Naive B cell (primary cell): Measurements from ENCODE around the gene ABCC2. TPM values are rescaled to one million over a fixed set of nuclear protein-coding genes. Genes with fewer than 3 reads are reported as not detected.

Source experiments
- ATAC-seq, 2 donors: fragments of 150-1000 bp; cut with Tn5 transposase; 2 replicates each; pipeline ENCODE4 v1.10.0; 2021; ENCODE audit warnings: low read depth in 2 of 2, mild to moderate bottlenecking in 2 of 2, moderate library complexity in 2 of 2
- DNase-seq: peaks from one replicate; pipeline ENCODE4 v3.0.0; 2022
- H3K27ac Mint-ChIP-seq, 6 donors: one replicate each; pipeline ENCODE4 v1.8.0; 2020 to 2022; ENCODE audit warnings: mild to moderate bottlenecking in 6 of 6, mixed read lengths in 6 of 6, moderate library complexity in 5 of 6, inconsistent platforms in 2 of 6
- H3K27me3 Mint-ChIP-seq, 3 donors: one replicate each; pipeline ENCODE4 v1.8.0; 2021 to 2022; ENCODE audit warnings: mixed read lengths in 3 of 3, mild to moderate bottlenecking in 1 of 3
- H3K36me3 Mint-ChIP-seq, 2 donors: one replicate each; pipeline ENCODE4 v1.8.0; 2020 to 2022; ENCODE audit warnings: mixed read lengths in 2 of 2, inconsistent platforms in 1 of 2, mild to moderate bottlenecking in 1 of 2
- H3K4me1 Mint-ChIP-seq, 3 donors: one replicate each; pipeline ENCODE4 v1.8.0; 2020 to 2022; ENCODE audit warnings: mixed read lengths in 3 of 3, inconsistent platforms in 1 of 3, mild to moderate bottlenecking in 1 of 3, moderate library complexity in 1 of 3
- H3K4me3 Mint-ChIP-seq, 8 donors: one replicate each; pipeline ENCODE4 v1.8.0; 2020 to 2022; ENCODE audit warnings: mild to moderate bottlenecking in 8 of 8, mixed read lengths in 8 of 8, moderate library complexity in 8 of 8, inconsistent platforms in 2 of 8
- H3K9me3 Mint-ChIP-seq, 7 donors: one replicate each; pipeline ENCODE4 v1.8.0; 2020 to 2022; ENCODE audit warnings: mixed read lengths in 7 of 7, mild to moderate bottlenecking in 5 of 7, inconsistent platforms in 2 of 7, moderate library complexity in 1 of 7
- polyA plus RNA-seq, 6 donors: library from polyadenylated mRNA; unstranded; fragments of 300-500 nt; fragmentation: Illumina TruSeq; gene quantifications; one replicate each; pipeline ENCODE4 v1.2.3, GENCODE V29; 2021; ENCODE audit warnings: low read depth in 6 of 6

Gene ABCC2
- polyA plus RNA-seq, 6 donors from 2014 or later, result 0.44 to 1.5 (median 0.63) TPM; not detected in 1

DNA sequence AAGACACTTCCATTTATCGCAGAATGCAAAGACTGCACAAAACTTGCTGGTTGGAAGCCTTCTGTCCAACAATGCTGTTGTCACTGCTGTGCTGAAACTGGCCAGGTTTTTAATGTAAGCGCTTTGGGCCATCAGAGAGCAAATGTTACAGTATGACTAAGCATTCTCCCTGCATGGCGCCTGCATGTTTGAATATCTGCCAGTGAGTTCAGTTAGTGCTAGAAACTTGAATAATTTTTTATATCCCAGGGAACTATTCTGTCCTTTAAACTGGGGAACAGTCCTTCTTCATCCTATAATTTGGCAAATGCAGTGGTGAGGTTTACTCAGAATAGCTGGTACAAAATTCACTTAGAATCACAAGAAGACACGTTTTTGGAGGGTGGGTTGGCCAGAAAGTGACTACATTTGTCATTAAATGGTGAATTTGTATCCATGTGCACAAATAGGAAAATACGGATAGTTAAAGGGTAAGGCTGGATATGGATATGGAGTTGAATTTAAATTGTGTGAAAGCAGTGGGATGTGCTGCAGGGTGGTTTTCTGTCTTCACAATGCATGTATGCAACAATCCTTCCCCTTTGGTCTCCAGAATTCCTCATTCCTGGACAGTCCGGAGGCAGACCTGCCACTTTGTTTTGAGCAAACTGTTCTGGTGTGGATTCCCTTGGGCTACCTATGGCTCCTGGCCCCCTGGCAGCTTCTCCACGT is 1.7 kb downstream of the ABCC2 start:
- H3K4me1 Mint-ChIP-seq, result peaks cover 4 to 8% (median 5%) of the 10 kb centered on the region in 3 donors
- ATAC-seq (no peak), DNase-seq (no peak)
- peaks cover 0 to 4% (median 0%) of the 10 kb centered on the region in 7 donors for H3K9me3 Mint-ChIP-seq
- no peak overlapping the region for H3K4me3 Mint-ChIP-seq
- no peak overlapping the region for H3K27ac Mint-ChIP-seq
- peaks cover 16 to 18% of the 10 kb centered on the region in 2 donors for H3K36me3 Mint-ChIP-seq
- no peaks in the 10 kb centered on the region for H3K27me3 Mint-ChIP-seq

DNA sequence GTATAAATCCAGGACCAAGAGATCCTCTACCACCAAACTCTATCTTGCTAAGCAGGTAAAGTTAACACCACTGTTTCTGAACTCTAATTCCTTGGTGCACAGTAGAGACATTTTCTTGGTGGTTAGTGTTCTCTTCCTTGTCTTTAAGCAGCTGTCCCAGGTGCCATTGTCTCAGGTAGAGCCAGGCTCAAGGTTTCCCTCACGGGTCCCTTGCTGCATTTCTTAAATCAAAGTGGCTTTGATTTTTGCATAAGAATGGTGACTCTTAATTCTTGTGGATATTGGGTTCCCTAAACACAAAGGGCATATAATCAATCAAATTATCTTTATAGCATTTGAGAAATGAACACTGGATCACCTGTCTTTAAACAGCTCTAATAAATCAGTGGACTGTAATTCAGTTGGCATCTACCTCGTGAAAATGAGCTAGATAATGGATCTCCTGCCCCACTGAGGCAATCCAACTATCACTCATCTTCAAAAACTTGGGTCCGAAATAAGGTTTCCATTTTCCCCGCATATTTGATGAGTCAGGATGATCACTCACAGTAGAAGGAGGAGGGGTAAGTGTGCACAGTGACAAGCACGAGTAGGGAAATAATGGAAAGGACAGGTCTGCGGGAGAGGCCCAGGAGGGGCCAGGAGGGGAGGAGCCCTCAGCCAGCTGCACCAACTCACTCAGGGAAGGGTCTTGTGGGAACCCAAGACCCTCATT is 2.4 kb downstream of the ABCC2 start:
- Mint-ChIP-seq H3K36me3 (peaks cover 16 to 18% of the 10 kb centered on the region in 2 donors), H3K27ac (peak overlapping the region in 1 of 6 donors; percentile 37), H3K9me3 (peaks cover 0 to 2% (median 0%) of the 10 kb centered on the region in 7 donors), H3K4me3 (no peak overlapping the region), H3K4me1 (peaks cover 0 to 2% (median 0%) of the 10 kb centered on the region in 3 donors), H3K27me3 (no peaks in the 10 kb centered on the region)
- ATAC-seq, result no peak
- no peak for DNase-seq

DNA sequence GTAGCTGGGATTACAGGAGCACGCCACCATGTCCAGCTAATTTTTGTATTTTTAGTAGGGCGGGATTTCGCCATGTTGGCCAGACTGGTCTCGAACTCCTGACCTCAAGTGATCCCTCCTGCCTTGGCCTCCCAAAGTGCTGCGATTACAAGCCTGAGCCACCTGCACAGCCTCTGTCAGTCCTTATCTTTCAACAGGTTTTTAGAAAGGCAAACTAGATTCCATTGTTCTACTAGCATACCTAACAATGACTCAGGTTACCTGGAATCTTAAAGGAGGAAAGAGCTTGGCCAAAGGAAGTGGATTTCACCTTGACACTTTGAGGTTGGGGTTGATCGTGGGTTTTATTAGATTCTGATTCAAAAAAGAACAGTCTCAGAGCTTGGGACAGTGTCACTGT is 3.2 kb downstream of the ABCC2 start:
- DNase-seq (no peak), ATAC-seq (no peak)
- Mint-ChIP-seq H3K4me1 (no peaks in the 10 kb centered on the region), H3K27ac (peak overlapping the region in 1 of 6 donors; percentile 93), H3K27me3 (no peaks in the 10 kb centered on the region), H3K4me3 (no peak overlapping the region), H3K36me3 (peaks cover 16 to 18% of the 10 kb centered on the region in 2 donors), H3K9me3 (peaks cover 0 to 2% (median 0%) of the 10 kb centered on the region in 7 donors)

DNA sequence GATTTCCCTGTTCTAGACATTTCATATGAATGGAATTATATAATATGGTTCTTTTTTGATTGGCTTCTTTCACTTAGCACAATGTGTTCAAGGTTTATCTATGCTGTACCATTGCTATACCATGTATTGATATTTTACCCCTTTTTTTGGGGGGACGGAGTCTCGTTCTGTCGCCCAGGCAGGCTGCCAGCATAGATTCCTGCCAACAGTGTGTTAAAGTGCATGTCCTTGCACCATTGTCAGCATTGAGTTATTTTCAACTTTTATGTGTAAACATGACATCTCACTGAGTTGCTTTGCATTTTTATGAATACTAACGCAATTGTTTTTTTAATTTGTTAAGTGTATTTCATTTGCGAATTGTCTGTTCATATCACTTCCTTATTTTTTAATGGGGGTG is 4.9 kb downstream of the ABCC2 start:
- DNase-seq (no peak), ATAC-seq (no peak)
- Mint-ChIP-seq H3K36me3 (peaks cover 16 to 18% of the 10 kb centered on the region in 2 donors), H3K27me3 (no peaks in the 10 kb centered on the region), H3K9me3 (peaks cover 0 to 2% (median 0%) of the 10 kb centered on the region in 7 donors), H3K27ac (no peak overlapping the region), H3K4me1 (no peaks in the 10 kb centered on the region), H3K4me3 (no peak overlapping the region)

DNA sequence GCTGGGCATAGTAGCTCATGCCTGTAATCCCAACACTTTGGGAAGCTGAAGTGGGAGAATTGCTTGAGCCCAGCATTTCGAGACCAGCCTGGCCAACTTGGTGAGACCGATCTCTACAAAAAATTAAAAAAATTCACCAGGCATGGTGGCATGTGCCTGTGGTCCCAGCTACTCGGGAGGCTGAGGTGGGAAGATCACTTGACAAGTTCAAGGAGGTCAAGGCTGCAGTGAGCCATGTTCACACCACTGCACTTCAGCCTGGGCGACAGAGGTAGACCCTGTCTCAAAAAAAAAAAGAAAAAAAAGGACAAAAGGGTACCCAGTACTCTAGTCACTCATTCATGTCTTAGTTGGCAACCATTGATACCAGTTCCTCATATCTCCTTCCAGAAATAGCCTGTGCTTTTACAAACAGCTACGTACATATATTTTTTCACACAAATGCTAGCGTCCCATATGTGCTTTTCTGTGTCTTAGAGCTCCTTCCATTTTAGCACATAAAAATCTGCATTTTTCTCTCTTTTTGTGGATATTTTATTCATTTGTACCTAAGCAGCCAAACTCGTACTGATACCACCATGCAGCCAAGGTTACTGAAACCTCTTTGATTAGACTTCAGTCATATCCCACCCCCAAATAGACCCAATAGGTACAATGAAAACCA is 5.5 kb downstream of the ABCC2 start:
- no peak overlapping the region for H3K27ac Mint-ChIP-seq
- H3K36me3 Mint-ChIP-seq, result peaks cover 16 to 20% of the 10 kb centered on the region in 2 donors
- DNase-seq, result no peak
- H3K27me3 Mint-ChIP-seq, result no peaks in the 10 kb centered on the region
- no peak for ATAC-seq
- H3K4me3 Mint-ChIP-seq, result no peak overlapping the region
- H3K9me3 Mint-ChIP-seq, result peaks cover 0 to 2% (median 0%) of the 10 kb centered on the region in 7 donors
- H3K4me1 Mint-ChIP-seq, result no peaks in the 10 kb centered on the region

DNA sequence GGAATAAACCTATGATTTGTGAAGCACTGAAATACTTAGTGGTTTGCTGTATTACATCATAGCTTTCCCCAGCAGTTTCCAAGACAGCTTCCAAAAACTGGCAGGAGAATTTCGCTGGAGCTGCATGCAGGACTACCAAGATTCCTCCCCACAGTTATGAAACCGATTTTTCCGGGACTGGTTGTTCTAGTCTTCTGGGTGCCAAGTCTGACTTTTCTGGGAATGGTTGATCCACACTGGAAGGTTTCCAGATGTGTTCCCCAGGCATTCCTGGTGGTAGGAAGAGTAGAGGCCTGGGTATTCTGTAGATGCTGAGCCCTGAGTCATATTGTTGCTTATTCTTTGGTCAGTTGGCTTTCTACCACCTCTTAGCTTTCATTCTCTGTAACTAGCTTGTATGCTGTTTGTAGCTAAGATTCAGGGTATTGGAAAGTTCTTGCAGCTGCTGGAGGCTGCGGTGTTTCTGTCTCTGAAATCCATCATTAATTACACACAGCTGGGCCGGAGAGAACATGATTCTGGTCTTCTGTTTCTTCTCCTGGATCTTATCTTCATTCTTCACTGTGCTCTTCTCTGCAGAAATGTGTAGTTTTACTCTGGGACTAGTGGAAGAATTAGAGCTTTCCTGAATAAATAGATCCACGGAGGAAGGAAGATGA is 6.3 kb downstream of the ABCC2 start:
- no peaks in the 10 kb centered on the region for H3K27me3 Mint-ChIP-seq
- H3K9me3 Mint-ChIP-seq, result peaks cover 0 to 2% (median 0%) of the 10 kb centered on the region in 7 donors
- H3K4me3 Mint-ChIP-seq, result no peak overlapping the region
- H3K27ac Mint-ChIP-seq, result no peak overlapping the region
- ATAC-seq (no peak), DNase-seq (no peak)
- H3K4me1 Mint-ChIP-seq, result no peaks in the 10 kb centered on the region
- peaks cover 23 to 28% of the 10 kb centered on the region in 2 donors for H3K36me3 Mint-ChIP-seq

DNA sequence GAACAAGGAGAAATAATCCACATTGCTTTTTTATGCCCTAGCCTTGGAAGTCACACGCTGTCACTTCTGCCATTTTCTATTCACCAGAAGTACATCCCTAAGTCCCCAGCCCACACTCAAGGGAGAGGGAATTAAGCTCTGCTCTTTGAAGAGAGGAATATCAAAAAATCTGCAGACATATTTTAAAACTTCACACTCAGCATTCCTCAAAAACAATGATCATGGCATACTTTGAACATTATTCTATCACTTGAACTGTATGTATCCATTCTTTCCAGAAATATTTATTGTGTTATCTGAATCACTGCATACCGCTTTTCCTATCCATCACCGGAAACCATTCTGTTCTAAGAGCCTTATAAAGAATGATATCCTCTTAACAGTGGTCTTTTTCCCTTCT is 9.4 kb downstream of the ABCC2 start:
- DNase-seq (no peak), ATAC-seq (no peak)
- H3K4me1 Mint-ChIP-seq, result no peaks in the 10 kb centered on the region
- peaks cover 0 to 2% (median 0%) of the 10 kb centered on the region in 7 donors for H3K9me3 Mint-ChIP-seq
- H3K36me3 Mint-ChIP-seq, result peaks cover 12 to 24% of the 10 kb centered on the region in 2 donors
- no peaks in the 10 kb centered on the region for H3K27me3 Mint-ChIP-seq
- H3K4me3 Mint-ChIP-seq, result no peak overlapping the region
- peak overlapping the region in 1 of 6 donors; percentile 49 for H3K27ac Mint-ChIP-seq

DNA sequence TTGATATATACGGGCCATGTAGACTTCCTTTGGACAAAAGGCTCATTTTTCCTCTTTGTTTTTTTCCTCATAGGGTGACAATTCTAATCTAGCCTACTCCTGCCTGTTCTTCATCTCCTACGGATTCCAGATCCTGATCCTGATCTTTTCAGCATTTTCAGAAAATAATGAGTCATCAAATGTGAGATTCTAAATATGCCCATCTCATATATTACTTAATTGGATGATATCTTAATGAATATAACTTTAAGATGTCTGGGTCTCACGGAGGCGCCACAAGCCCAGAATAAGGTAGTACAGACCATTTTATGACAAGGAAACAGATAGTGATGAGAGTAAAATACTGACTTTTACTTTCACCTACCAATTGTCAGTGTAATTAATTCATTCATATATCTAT is 11.4 kb downstream of the ABCC2 start:
- DNase-seq (no peak), ATAC-seq (no peak)
- Mint-ChIP-seq H3K9me3 (no peaks in the 10 kb centered on the region), H3K27ac (no peak overlapping the region), H3K4me3 (no peak overlapping the region), H3K4me1 (no peaks in the 10 kb centered on the region), H3K36me3 (peaks cover 17 to 28% of the 10 kb centered on the region in 2 donors), H3K27me3 (no peaks in the 10 kb centered on the region)

DNA sequence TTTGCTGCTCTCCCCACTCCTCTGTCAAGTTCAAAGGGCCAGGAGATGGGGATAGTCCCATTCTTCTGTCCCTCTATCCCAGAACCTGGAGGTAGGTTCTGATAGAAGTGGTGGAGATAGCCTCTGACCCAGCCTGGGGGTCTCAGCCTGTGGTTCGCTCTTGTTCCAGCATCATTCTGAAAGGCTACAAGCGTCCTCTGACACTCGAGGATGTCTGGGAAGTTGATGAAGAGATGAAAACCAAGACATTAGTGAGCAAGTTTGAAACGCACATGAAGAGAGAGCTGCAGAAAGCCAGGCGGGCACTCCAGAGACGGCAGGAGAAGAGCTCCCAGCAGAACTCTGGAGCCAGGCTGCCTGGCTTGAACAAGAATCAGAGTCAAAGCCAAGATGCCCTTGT is 14.5 kb downstream of the ABCC2 start:
- no peak overlapping the region for H3K4me3 Mint-ChIP-seq
- DNase-seq (no peak), ATAC-seq (no peak)
- H3K27ac Mint-ChIP-seq, result no peak overlapping the region
- no peaks in the 10 kb centered on the region for H3K4me1 Mint-ChIP-seq
- no peaks in the 10 kb centered on the region for H3K27me3 Mint-ChIP-seq
- H3K36me3 Mint-ChIP-seq, result peaks cover 21 to 28% of the 10 kb centered on the region in 2 donors
- no peaks in the 10 kb centered on the region for H3K9me3 Mint-ChIP-seq

DNA sequence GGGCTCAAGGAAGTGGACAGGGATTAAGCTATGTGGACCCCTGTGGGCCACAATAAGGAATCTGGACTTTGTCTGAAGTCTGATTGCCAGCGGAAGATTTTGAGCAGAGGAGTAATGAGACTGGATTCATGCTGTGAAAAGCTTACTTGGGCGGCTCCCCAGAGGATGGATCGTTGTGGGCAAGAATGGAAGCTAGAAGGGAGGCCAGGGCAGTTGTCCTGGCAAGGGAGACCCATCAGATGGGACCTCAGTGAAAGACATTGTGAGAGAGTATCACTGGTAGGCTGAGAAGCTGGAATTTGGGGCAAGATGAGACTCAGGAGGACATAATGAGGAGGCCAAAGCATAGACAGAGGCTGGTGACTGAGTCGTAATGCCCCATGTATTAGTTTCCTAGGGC is 15.6 kb downstream of the ABCC2 start:
- no peak overlapping the region for H3K4me3 Mint-ChIP-seq
- DNase-seq, result no peak
- peak overlapping the region in 1 of 6 donors; percentile 70 for H3K27ac Mint-ChIP-seq
- no peaks in the 10 kb centered on the region for H3K9me3 Mint-ChIP-seq
- ATAC-seq, result no peak
- no peaks in the 10 kb centered on the region for H3K4me1 Mint-ChIP-seq
- no peaks in the 10 kb centered on the region for H3K27me3 Mint-ChIP-seq
- peaks cover 20 to 25% of the 10 kb centered on the region in 2 donors for H3K36me3 Mint-ChIP-seq

DNA sequence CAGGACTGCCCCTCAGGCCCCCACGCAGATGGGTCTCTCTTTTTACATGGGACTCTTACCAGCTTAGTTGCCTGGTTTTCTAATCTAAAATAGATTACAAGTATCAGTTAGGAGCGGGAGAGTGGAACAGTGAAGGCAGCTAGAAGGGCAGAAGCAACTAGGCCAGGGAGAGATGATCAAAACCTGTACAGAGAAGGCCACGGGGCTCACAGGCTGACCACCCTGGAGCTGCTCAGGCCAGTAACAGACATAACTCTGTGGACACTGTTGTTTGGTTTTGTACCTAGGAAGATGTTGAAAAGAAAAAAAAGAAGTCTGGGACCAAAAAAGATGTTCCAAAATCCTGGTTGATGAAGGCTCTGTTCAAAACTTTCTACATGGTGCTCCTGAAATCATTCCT is 16.5 kb downstream of the ABCC2 start:
- no peaks in the 10 kb centered on the region for H3K27me3 Mint-ChIP-seq
- no peaks in the 10 kb centered on the region for H3K9me3 Mint-ChIP-seq
- peaks cover 14 to 18% of the 10 kb centered on the region in 2 donors for H3K36me3 Mint-ChIP-seq
- no peaks in the 10 kb centered on the region for H3K4me1 Mint-ChIP-seq
- no peak overlapping the region for H3K27ac Mint-ChIP-seq
- no peak for ATAC-seq
- DNase-seq, result no peak
- no peak overlapping the region for H3K4me3 Mint-ChIP-seq

DNA sequence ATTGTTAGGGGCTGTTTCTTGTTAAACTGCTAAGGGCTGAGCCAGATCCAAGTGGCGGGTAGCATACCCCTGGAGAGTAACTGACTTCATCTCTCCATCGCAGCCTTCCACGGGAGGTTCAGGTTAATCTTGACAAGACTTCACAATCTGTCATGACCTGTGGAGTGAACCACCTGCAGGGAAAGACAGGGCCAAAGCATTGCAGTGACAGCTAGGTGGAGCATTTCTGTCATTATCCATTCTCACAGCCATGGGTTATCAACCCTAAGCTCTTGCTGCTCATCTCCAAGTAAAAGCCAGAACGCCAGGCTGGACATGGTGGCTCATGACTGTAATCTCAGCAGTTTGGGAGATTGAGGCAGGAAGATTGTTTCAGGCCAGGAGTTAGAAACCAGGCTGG is 17.2 kb downstream of the ABCC2 start:
- ATAC-seq, result no peak
- H3K9me3 Mint-ChIP-seq, result no peaks in the 10 kb centered on the region
- no peak for DNase-seq
- H3K27ac Mint-ChIP-seq, result no peak overlapping the region
- H3K27me3 Mint-ChIP-seq, result no peaks in the 10 kb centered on the region
- H3K4me3 Mint-ChIP-seq, result no peak overlapping the region
- H3K36me3 Mint-ChIP-seq, result peaks cover 18 to 21% of the 10 kb centered on the region in 2 donors
- H3K4me1 Mint-ChIP-seq, result no peaks in the 10 kb centered on the region

DNA sequence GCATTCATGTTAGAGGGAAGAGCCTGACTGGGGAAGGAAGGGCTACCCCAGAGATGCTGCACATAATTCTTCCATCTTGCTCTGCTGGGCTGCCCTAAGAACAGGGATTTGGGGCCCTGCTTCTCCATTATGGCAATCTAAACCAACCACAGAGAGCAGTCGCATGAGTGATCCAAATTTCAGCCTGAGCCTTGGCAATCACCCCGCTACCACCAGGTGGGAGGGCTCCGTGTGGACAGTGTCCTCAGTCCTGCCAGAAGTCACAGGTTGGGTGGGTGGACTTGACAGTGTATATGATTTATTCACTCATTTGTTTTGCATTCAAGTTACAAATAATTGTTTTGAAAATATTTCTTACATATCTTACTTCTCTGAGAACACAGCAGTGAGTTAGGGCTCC is 22.0 kb downstream of the ABCC2 start:
- Mint-ChIP-seq H3K4me1 (no peaks in the 10 kb centered on the region), H3K9me3 (no peaks in the 10 kb centered on the region), H3K36me3 (peaks cover 0 to 11% of the 10 kb centered on the region in 2 donors)

More for the DNA sequence above, 22.0 kb downstream of the ABCC2 start:
- no peak overlapping the region for H3K27ac Mint-ChIP-seq
- DNase-seq (no peak), ATAC-seq (no peak)
- H3K4me3 Mint-ChIP-seq, result peak overlapping the region in 1 of 8 donors; percentile 22
- H3K27me3 Mint-ChIP-seq, result no peaks in the 10 kb centered on the region
